HL-60/S4 (cell line): ENCODE data around the gene LGI4.
"Not testable (repeated sequence)": the region's sequence is repeated elsewhere in the genome, so short reads cannot be mapped to it uniquely, and the experiment has no call there.

Source experiments
- in situ Hi-C: fragments of 300-500 bp; cut with MboI; formaldehyde crosslinking; loops from 2 replicates; pipeline ENCODE4 v1.14.3; 2022; ENCODE audit warnings: low sequenced_read_pairs

The LGI4 gene

GRCh38 chr19:35142606-35143230 is 7.9 kb upstream of the LGI4 start:
- in situ Hi-C loops: no loop called here

GRCh38 chr19:35141837-35142605 is 7.2 kb upstream of the LGI4 start:
- in situ Hi-C loops: no loop called here

- in situ Hi-C loops: no loop called here
Measured at GRCh38 chr19:35140962-35141836, 6.3 kb upstream of the LGI4 start.

- in situ Hi-C loops: no loop called here
Measured at GRCh38 chr19:35140207-35140961, 5.5 kb upstream of the LGI4 start.

GRCh38 chr19:35138305-35138892 is 3.5 kb upstream of the LGI4 start, which contains the start of gene FXYD1:
Gene FXYD1, plus strand, starts transcription at chr19:35138824. Its CDS starts 1,256 bp downstream, at chr19:35140080.
- in situ Hi-C loops: no loop called here

GRCh38 chr19:35136977-35137702 is 2.3 kb upstream of the LGI4 start:
- in situ Hi-C loops: no loop called here

- in situ Hi-C loops: no loop called here
Measured at GRCh38 chr19:35136231-35136630, 1.4 kb upstream of the LGI4 start.

GRCh38 chr19:35135389-35135909 is 590 bp upstream of the LGI4 start:
- in situ Hi-C loops: no loop called here

- in situ Hi-C loops: no loop called here
Measured at GRCh38 chr19:35133826-35134225, 1.0 kb downstream of the LGI4 start.

GRCh38 chr19:35132254-35132653 is 2.6 kb downstream of the LGI4 start:
- in situ Hi-C loops: no loop called here

GRCh38 chr19:35130761-35131720 is 3.8 kb downstream of the LGI4 start:
- in situ Hi-C loops: no loop called here

- in situ Hi-C loops: not testable (repeated sequence)
Measured at GRCh38 chr19:35129724-35130274, 5.1 kb downstream of the LGI4 start.

GRCh38 chr19:35128398-35129057 is 6.3 kb downstream of the LGI4 start:
- in situ Hi-C loops: no loop called here

- in situ Hi-C loops: no loop called here
Measured at GRCh38 chr19:35127871-35128270, 7.0 kb downstream of the LGI4 start.

GRCh38 chr19:35126624-35126959 is 8.3 kb downstream of the LGI4 start:
- in situ Hi-C loops: no loop called here

- in situ Hi-C loops: no loop called here
Measured at GRCh38 chr19:35125749-35126623, 8.9 kb downstream of the LGI4 start.

GRCh38 chr19:35125270-35125717 is 9.6 kb downstream of the LGI4 start:
- in situ Hi-C loops: no loop called here
